Liver (tissue), 3 donors: ENCODE results near the gene ERMP1.

Experiments used
- ATF3 ChIP-seq: IDR thresholded peaks from 2 replicates; pipeline ENCODE4 v1.6.1; 2016; ENCODE audit warnings: antibody characterized with exemption
- GABPA ChIP-seq, 2 donors: IDR thresholded peaks in 1 of 2; conservative IDR thresholded peaks in 1 of 2; 2 replicates each; pipeline ENCODE4 v1.6.1; 2016; ENCODE audit warnings: antibody characterized with exemption in 2 of 2, mild to moderate bottlenecking in 1 of 2, moderate library complexity in 1 of 2
- MAX ChIP-seq: IDR thresholded peaks from 2 replicates; pipeline ENCODE4 v1.6.1; 2016; ENCODE audit warnings: antibody characterized with exemption
- RAD21 ChIP-seq, 2 donors: IDR thresholded peaks; 2 replicates each; pipeline ENCODE4 v1.6.1; 2016; ENCODE audit warnings: antibody characterized with exemption in 2 of 2, mild to moderate bottlenecking in 2 of 2
- YY1 ChIP-seq: IDR thresholded peaks from 2 replicates; pipeline ENCODE4 v1.6.1; 2016; ENCODE audit warnings: antibody characterized with exemption, mild to moderate bottlenecking
- TF ChIP-seq, protein P1 (sequence below): fragments of 150-350 bp; IDR thresholded peaks from 2 replicates; pipeline ENCODE4 v1.5.1; 2017; ENCODE audit warnings: improper control_type of control experiment, low read depth, low read length; ENCODE audit not compliant: missing input control
- donor health status: healthy.
- donor health status: healthy.

- TF ChIP-seq, protein P1, sequence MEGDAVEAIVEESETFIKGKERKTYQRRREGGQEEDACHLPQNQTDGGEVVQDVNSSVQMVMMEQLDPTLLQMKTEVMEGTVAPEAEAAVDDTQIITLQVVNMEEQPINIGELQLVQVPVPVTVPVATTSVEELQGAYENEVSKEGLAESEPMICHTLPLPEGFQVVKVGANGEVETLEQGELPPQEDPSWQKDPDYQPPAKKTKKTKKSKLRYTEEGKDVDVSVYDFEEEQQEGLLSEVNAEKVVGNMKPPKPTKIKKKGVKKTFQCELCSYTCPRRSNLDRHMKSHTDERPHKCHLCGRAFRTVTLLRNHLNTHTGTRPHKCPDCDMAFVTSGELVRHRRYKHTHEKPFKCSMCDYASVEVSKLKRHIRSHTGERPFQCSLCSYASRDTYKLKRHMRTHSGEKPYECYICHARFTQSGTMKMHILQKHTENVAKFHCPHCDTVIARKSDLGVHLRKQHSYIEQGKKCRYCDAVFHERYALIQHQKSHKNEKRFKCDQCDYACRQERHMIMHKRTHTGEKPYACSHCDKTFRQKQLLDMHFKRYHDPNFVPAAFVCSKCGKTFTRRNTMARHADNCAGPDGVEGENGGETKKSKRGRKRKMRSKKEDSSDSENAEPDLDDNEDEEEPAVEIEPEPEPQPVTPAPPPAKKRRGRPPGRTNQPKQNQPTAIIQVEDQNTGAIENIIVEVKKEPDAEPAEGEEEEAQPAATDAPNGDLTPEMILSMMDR: no peak
- TF ChIP-seq MAX (no peak), YY1 (no peak), GABPA (IDR thresholded peaks at IDR 0.05 in 1 of 2, conservative IDR thresholded peaks at IDR 0.05 in 1 of 2) (no peak), ATF3 (no peak), RAD21 (IDR thresholded peaks at IDR 0.05) (no peak)
Measured at GRCh38 chr9:5762421-5762820, 70.5 kb downstream of the ERMP1 start.
